Prostate gland (tissue), 2 donors: ENCODE measurements around the gene C1orf50.

Experiments used
- CTCF ChIP-seq, 4 experiments: fragments of 200-600 bp in 2 of 4; fragments of 450-650 bp in 2 of 4; sonication (generic) in 2 of 4; IDR thresholded peaks; 1 replicate in 3 of 4; 2 replicates in 1 of 4; pipeline ENCODE4 v1.5.1; 2016 to 2019; ENCODE audit warnings: antibody characterized with exemption in 4 of 4, mild to moderate bottlenecking in 2 of 4, moderate library complexity in 2 of 4
- POLR2AphosphoS5 ChIP-seq: sonication (generic); formaldehyde crosslinking; IDR thresholded peaks from one replicate; pipeline ENCODE4 v1.6.1; 2017; ENCODE audit warnings: antibody characterized with exemption

- TF ChIP-seq CTCF (IDR thresholded peaks at IDR 0.05): no peak
- no peak for TF ChIP-seq POLR2AphosphoS5
Measured at GRCh38 chr1:42784547-42784945, 17.5 kb downstream of the C1orf50 start.
